Ureter (tissue), 1 donor: ENCODE measurements around the gene AP5S1. TPM values are rescaled to one million over a fixed set of nuclear protein-coding genes. Genes with fewer than 3 reads are reported as not detected.

Experiments used
- DNase-seq: peaks from one replicate; pipeline ENCODE4 v3.0.0-alpha.2; 2020; ENCODE audit warnings: low spot score
- total RNA-seq: library from RNA; stranded (reverse); gene quantifications from one replicate; pipeline ENCODE4 v1.2.4, GENCODE V29; 2023
- donor health status: DM: yes; HTN: yes; CAD: no.

Gene AP5S1
- total RNA-seq, 1 donor from 2014 or later: 13.6 TPM

- no peak for DNase-seq
Measured at GRCh38 chr20:3875378-3875974, 55.1 kb downstream of the AP5S1 start.

DNA sequence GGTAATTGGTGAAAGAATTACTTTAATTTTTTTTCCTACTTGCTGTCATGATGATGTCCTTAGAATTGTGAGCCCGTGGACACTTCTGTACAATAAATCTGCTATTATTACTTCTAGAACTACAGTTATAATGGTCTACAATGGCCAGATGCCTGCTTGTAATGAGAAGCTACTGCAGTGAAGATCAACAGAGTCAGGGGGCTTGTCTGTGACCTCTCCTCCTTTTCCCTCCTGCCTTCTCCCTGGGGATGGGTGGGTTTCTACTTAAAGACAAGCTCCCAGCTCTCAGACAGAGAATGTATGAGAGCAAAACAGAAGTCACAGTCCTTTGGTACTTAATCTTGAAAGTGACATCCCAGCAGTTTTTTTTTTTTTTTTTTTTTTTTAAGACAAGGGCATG lies 55.7 kb downstream of the AP5S1 start:
- DNase-seq: no peak

DNA sequence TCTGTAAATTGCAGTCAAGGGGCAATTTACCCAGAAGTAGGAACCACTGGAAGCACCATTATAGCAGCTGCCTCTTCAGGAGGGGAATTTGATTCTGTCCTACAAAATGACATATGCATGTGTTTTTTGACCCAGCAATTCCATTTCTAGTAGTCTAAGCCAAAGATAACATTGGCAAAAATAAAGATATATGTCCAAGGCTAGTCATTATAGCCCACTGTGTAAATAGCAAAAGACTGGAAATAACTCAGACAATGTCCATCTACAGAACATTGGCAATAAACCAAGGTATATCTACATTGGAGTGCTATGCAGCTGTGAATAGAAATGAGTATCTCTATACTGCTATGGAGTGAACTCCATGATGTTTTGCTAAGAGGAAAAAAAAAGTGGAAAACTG lies 56.3 kb downstream of the AP5S1 start:
- DNase-seq: no peak

Other genes starting within 250 kb of the AP5S1 start
- gene GFRA4, start 157.1 kb upstream of the AP5S1 start, total RNA-seq: not detected
- gene ADAM33, start 138.5 kb upstream of the AP5S1 start, total RNA-seq: 56.9 TPM
- 9.5 TPM for gene SIGLEC1, start 107.9 kb upstream of the AP5S1 start, total RNA-seq
- 9.7 TPM for gene HSPA12B, start 87.9 kb upstream of the AP5S1 start, total RNA-seq
- gene ADISSP, start 52.8 kb upstream of the AP5S1 start, total RNA-seq: 36.6 TPM
- 0.29 TPM for gene SPEF1, start 39.1 kb upstream of the AP5S1 start, total RNA-seq
- 84.1 TPM for gene CENPB, start 33.8 kb upstream of the AP5S1 start, total RNA-seq
- 16.6 TPM for gene CDC25B, start 24.2 kb upstream of the AP5S1 start, total RNA-seq
- 49.2 TPM for gene MAVS, start 26.3 kb downstream of the AP5S1 start, total RNA-seq
- 40.1 TPM for gene PANK2, start 68.8 kb downstream of the AP5S1 start, total RNA-seq
- 15.9 TPM for gene RNF24, start 195.0 kb downstream of the AP5S1 start, total RNA-seq